HepG2 (cell line): ENCODE results near the gene SMARCC1. TPM values are rescaled to one million over a fixed set of nuclear protein-coding genes. Genes with fewer than 3 reads are reported as not detected.

Experiments used
- FOSL2 ChIP-seq: sonication (generic); formaldehyde crosslinking; IDR thresholded peaks from 2 replicates; pipeline ENCODE4 v1.4.0; 2020; ENCODE audit warnings: missing genetic modification reagents
- HOXA7 ChIP-seq: sonication (generic); formaldehyde crosslinking; IDR thresholded peaks from 2 replicates; pipeline ENCODE4 v1.8.1; 2022; ENCODE audit warnings: mild to moderate bottlenecking, missing genetic modification reagents, moderate library complexity
- MAF1 ChIP-seq: sonication (generic); formaldehyde crosslinking; IDR thresholded peaks from 2 replicates; pipeline ENCODE4 v1.5.0; 2020; ENCODE audit warnings: missing genetic modification reagents, borderline replicate concordance
- PLRG1 ChIP-seq: fragments of 450-650 bp; conservative IDR thresholded peaks from 2 replicates; pipeline ENCODE4 v1.6.1; 2016
- RAD21 ChIP-seq: fragments of 450-650 bp; formaldehyde crosslinking; IDR thresholded peaks from 2 replicates; pipeline ENCODE4 v1.5.0; 2020; ENCODE audit warnings: mild to moderate bottlenecking
- RFX5 ChIP-seq: IDR thresholded peaks from 2 replicates; pipeline ENCODE4 v1.6.1; 2011; ENCODE audit warnings: low read depth, low read length, improper control_type of control experiment
- ZFP1 ChIP-seq: IDR thresholded peaks from 2 replicates; pipeline ENCODE4 v1.6.1; 2016
- ZNF24 ChIP-seq: fragments of 450-650 bp; IDR thresholded peaks from 2 replicates; pipeline ENCODE4 v1.6.1; 2017; ENCODE audit warnings: antibody characterized with exemption, mild to moderate bottlenecking
- ZNF672 ChIP-seq: sonication (generic); formaldehyde crosslinking; IDR thresholded peaks from 2 replicates; pipeline ENCODE4 v1.8.1; 2022; ENCODE audit warnings: missing genetic modification reagents
- ZNF747 ChIP-seq: sonication (generic); formaldehyde crosslinking; IDR thresholded peaks from 2 replicates; pipeline ENCODE4 v1.8.1; 2023; ENCODE audit warnings: missing genetic modification reagents, mild to moderate bottlenecking, borderline replicate concordance
- ZSCAN25 ChIP-seq: sonication (generic); formaldehyde crosslinking; IDR thresholded peaks from 2 replicates; pipeline ENCODE4 v1.8.0; 2022; ENCODE audit warnings: mild to moderate bottlenecking, missing genetic modification reagents
- polyA plus RNA-seq, 8 experiments: library from polyadenylated mRNA; depleted of rRNA in 3 of 8; stranded (reverse) in 7 of 8; unstranded in 1 of 8; fragments of >200 nt; fragmentation: Illumina TruSeq in 4 of 8; extraction: Trizol in 4 of 8; gene quantifications; 2 replicates each; pipeline versions ENCODE4 v1.2.1 to v1.2.3, GENCODE V29; 2011 to 2016; ENCODE audit warnings: low read depth in 4 of 8, missing spikeins in 1 of 8, mixed read lengths in 1 of 8; ENCODE audit not compliant: insufficient read depth in 1 of 8
- total RNA-seq, 5 experiments: library from RNA; depleted of rRNA; stranded (reverse); fragments of >200 nt; fragmentation: Illumina TruSeq; extraction: Trizol; gene quantifications; 2 replicates each; pipeline ENCODE4 v1.2.3, GENCODE V29; 2016; ENCODE audit warnings: low read depth in 1 of 5
- TF ChIP-seq, protein P1 (sequence below): sonication (generic); formaldehyde crosslinking; IDR thresholded peaks from 2 replicates; pipeline ENCODE4 v1.5.1; 2020; ENCODE audit warnings: mild to moderate bottlenecking, missing genetic modification reagents, borderline replicate concordance
- TF ChIP-seq, protein P2 (sequence below): sonication (generic); formaldehyde crosslinking; IDR thresholded peaks from 2 replicates; pipeline ENCODE4 v1.4.0; 2020; ENCODE audit warnings: missing genetic modification reagents, borderline replicate concordance
- TF ChIP-seq, protein P3 (sequence below): sonication (generic); formaldehyde crosslinking; IDR thresholded peaks from 2 replicates; pipeline ENCODE4 v1.5.1; 2020; ENCODE audit warnings: mild to moderate bottlenecking, missing genetic modification reagents, moderate library complexity
- TF ChIP-seq, protein P4 (sequence below): sonication (generic); formaldehyde crosslinking; conservative IDR thresholded peaks from 2 replicates; pipeline ENCODE4 v1.4.0; 2020; ENCODE audit warnings: missing genetic modification reagents

The SMARCC1 gene
- total and polyA plus RNA-seq, 2 of the 13 experiments (the other 11 are each of a cell fraction or from before 2014, with no cell fraction given) = 47.9 to 58.4 TPM

DNA sequence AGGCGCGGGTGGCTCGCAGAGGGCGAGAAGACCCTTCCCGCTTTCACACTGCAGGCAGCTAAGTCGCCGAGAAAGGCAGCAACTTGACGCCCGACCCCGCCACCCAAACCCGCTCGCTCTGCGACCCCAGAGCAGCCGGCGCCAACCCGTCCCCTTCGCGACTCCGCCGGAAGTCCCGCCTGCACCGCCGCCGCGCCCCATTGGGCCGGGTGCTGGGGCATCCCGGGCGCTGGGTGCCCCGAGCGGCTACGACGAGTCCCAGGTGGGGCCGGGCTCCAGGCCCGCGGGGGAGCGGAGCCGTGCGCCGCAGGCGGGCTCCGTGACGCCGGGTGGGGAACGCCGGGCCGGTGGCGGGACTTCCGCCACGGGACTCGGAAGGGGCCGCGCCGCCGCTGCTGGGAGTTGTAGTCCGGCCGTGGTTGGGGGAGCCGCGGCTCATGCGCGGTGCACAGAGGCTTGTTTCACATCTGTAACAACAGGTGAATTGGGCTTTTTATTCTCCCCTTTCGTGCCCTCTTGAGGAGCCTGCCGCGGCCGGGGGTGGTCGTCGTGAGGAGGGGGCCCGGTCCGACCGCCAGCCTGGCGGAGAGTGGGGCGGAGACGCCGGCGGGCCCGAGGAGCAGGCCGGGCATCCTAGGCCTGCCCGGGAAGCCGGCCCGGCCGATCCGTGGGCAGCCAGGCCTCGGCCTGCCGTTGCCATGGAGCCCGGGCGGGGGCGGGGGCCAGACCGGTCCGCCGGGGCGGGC, 21.2 kb upstream of the SMARCC1 start, which contains the start of gene DHX30 (continued):
- TF ChIP-seq, protein P1, sequence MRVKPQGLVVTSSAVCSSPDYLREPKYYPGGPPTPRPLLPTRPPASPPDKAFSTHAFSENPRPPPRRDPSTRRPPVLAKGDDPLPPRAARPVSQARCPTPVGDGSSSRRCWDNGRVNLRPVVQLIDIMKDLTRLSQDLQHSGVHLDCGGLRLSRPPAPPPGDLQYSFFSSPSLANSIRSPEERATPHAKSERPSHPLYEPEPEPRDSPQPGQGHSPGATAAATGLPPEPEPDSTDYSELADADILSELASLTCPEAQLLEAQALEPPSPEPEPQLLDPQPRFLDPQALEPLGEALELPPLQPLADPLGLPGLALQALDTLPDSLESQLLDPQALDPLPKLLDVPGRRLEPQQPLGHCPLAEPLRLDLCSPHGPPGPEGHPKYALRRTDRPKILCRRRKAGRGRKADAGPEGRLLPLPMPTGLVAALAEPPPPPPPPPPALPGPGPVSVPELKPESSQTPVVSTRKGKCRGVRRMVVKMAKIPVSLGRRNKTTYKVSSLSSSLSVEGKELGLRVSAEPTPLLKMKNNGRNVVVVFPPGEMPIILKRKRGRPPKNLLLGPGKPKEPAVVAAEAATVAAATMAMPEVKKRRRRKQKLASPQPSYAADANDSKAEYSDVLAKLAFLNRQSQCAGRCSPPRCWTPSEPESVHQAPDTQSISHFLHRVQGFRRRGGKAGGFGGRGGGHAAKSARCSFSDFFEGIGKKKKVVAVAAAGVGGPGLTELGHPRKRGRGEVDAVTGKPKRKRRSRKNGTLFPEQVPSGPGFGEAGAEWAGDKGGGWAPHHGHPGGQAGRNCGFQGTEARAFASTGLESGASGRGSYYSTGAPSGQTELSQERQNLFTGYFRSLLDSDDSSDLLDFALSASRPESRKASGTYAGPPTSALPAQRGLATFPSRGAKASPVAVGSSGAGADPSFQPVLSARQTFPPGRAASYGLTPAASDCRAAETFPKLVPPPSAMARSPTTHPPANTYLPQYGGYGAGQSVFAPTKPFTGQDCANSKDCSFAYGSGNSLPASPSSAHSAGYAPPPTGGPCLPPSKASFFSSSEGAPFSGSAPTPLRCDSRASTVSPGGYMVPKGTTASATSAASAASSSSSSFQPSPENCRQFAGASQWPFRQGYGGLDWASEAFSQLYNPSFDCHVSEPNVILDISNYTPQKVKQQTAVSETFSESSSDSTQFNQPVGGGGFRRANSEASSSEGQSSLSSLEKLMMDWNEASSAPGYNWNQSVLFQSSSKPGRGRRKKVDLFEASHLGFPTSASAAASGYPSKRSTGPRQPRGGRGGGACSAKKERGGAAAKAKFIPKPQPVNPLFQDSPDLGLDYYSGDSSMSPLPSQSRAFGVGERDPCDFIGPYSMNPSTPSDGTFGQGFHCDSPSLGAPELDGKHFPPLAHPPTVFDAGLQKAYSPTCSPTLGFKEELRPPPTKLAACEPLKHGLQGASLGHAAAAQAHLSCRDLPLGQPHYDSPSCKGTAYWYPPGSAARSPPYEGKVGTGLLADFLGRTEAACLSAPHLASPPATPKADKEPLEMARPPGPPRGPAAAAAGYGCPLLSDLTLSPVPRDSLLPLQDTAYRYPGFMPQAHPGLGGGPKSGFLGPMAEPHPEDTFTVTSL (CRISPR knock-in tag) = no peak
- TF ChIP-seq FOSL2 (CRISPR knock-in tag) = no peak
- TF ChIP-seq, protein P2, sequence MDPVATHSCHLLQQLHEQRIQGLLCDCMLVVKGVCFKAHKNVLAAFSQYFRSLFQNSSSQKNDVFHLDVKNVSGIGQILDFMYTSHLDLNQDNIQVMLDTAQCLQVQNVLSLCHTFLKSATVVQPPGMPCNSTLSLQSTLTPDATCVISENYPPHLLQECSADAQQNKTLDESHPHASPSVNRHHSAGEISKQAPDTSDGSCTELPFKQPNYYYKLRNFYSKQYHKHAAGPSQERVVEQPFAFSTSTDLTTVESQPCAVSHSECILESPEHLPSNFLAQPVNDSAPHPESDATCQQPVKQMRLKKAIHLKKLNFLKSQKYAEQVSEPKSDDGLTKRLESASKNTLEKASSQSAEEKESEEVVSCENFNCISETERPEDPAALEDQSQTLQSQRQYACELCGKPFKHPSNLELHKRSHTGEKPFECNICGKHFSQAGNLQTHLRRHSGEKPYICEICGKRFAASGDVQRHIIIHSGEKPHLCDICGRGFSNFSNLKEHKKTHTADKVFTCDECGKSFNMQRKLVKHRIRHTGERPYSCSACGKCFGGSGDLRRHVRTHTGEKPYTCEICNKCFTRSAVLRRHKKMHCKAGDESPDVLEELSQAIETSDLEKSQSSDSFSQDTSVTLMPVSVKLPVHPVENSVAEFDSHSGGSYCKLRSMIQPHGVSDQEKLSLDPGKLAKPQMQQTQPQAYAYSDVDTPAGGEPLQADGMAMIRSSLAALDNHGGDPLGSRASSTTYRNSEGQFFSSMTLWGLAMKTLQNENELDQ (CRISPR knock-in tag) = no peak
- TF ChIP-seq RAD21 (CRISPR knock-in tag) = peak; percentile 34
- 0 out of 2 replicates have a peak, but pooled peaks have one; percentile 20 for TF ChIP-seq ZNF747 (CRISPR knock-in tag)
- no peak for TF ChIP-seq ZFP1 (CRISPR knock-in tag)
- 0 out of 2 replicates have a peak, but pooled peaks have one; percentile 45 for TF ChIP-seq ZSCAN25 (CRISPR knock-in tag)
- no peak for TF ChIP-seq ZNF672 (CRISPR knock-in tag)
- TF ChIP-seq RFX5 = no peak
- no peak for TF ChIP-seq MAF1 (CRISPR knock-in tag)
- no peak for TF ChIP-seq HOXA7 (CRISPR knock-in tag)
- TF ChIP-seq, protein P3, sequence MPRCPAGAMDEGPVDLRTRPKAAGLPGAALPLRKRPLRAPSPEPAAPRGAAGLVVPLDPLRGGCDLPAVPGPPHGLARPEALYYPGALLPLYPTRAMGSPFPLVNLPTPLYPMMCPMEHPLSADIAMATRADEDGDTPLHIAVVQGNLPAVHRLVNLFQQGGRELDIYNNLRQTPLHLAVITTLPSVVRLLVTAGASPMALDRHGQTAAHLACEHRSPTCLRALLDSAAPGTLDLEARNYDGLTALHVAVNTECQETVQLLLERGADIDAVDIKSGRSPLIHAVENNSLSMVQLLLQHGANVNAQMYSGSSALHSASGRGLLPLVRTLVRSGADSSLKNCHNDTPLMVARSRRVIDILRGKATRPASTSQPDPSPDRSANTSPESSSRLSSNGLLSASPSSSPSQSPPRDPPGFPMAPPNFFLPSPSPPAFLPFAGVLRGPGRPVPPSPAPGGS (CRISPR knock-in tag) = peak; percentile 40; the same call in 1 of the 2 replicates
- no peak for TF ChIP-seq PLRG1
- TF ChIP-seq, protein P4, sequence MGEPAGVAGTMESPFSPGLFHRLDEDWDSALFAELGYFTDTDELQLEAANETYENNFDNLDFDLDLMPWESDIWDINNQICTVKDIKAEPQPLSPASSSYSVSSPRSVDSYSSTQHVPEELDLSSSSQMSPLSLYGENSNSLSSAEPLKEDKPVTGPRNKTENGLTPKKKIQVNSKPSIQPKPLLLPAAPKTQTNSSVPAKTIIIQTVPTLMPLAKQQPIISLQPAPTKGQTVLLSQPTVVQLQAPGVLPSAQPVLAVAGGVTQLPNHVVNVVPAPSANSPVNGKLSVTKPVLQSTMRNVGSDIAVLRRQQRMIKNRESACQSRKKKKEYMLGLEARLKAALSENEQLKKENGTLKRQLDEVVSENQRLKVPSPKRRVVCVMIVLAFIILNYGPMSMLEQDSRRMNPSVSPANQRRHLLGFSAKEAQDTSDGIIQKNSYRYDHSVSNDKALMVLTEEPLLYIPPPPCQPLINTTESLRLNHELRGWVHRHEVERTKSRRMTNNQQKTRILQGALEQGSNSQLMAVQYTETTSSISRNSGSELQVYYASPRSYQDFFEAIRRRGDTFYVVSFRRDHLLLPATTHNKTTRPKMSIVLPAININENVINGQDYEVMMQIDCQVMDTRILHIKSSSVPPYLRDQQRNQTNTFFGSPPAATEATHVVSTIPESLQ (CRISPR knock-in tag) = 0 out of 2 replicates have a peak, but pooled peaks have one; percentile 30
- no peak for TF ChIP-seq ZNF24
